D721Med (cell line): ENCODE measurements around the gene USP19.

Experiments
- DNase-seq: peaks from one replicate; pipeline ENCODE4 v3.0.0; 2011; ENCODE audit warnings: low spot score; ENCODE audit not compliant: insufficient read length
- FAIRE-seq: peaks from 2 replicates; lab custom pipeline; 2011; peaks lifted over from hg19 to GRCh38; lab: Jason Lieb, UNC
- CTCF ChIP-seq: IDR thresholded peaks from 2 replicates; pipeline ENCODE4 v1.5.1; 2012; ENCODE audit warnings: mild to moderate bottlenecking, control low read depth; ENCODE audit not compliant: insufficient read depth; ENCODE audit errors: missing control alignments

The USP19 gene

GRCh38 chr3:49123687-49124086 lies 3.1 kb upstream of the USP19 start:
- no peak for TF ChIP-seq CTCF
- FAIRE-seq (no peak), DNase-seq (no peak)

- DNase-seq (no peak), FAIRE-seq (no peak)
- TF ChIP-seq CTCF: no peak
These were observed 2.4 kb upstream of the USP19 start for GRCh38 chr3:49122886-49123545.

GRCh38 chr3:49122451-49122850 lies 1.8 kb upstream of the USP19 start:
- DNase-seq (no peak), FAIRE-seq (no peak)
- no peak for TF ChIP-seq CTCF

GRCh38 chr3:49122022-49122421 lies 1.4 kb upstream of the USP19 start:
- FAIRE-seq (no peak), DNase-seq (no peak)
- TF ChIP-seq CTCF: no peak

- DNase-seq (no peak), FAIRE-seq (no peak)
- TF ChIP-seq CTCF: no peak
These were observed 611 bp upstream of the USP19 start for GRCh38 chr3:49121132-49121736.

- FAIRE-seq (no peak), DNase-seq (no peak)
- TF ChIP-seq CTCF: no peak
These were observed 556 bp downstream of the USP19 start for GRCh38 chr3:49120096-49120437.

GRCh38 chr3:49119439-49119838 lies 1.2 kb downstream of the USP19 start:
- DNase-seq (no peak), FAIRE-seq (no peak)
- no peak for TF ChIP-seq CTCF
